ENCODE measurements around the gene ZNF814.
"Not testable (repeated sequence)": the region's sequence is repeated elsewhere in the genome, so short reads cannot be mapped to it uniquely, and the experiment has no call there.

Gene ZNF814

GRCh38 chr19:57888107-57888559 is 704 bp downstream of the ZNF814 start:
- Histone ChIP-seq H3K4me3 (ENCODE audit: low read depth, low read length) (peak overlapping the region; percentile 81), H3K9ac (ENCODE audit: low read depth, low read length) (peak overlapping the region; percentile 99)

GRCh38 chr19:57887195-57887941 is 1.5 kb downstream of the ZNF814 start:
- peak overlapping the region; percentile 81 for H3K4me3 ChIP-seq (ENCODE audit: low read depth, low read length)
- H3K9ac ChIP-seq (ENCODE audit: low read depth, low read length), result peak overlapping the region; percentile 99
- H3K36me3 ChIP-seq (ENCODE audit: control insufficient read depth, insufficient read depth, low read length), result peaks cover 18% of the 10 kb centered on the region

More at GRCh38 chr19:57888107-57888559, 704 bp downstream of the ZNF814 start:
- Histone ChIP-seq H3K27me3 (ENCODE audit: control insufficient read depth, insufficient read depth, low read length) (no peaks in the 10 kb centered on the region), H3K4me1 (ENCODE audit: control insufficient read depth, insufficient read depth, low read length) (peaks cover 10% of the 10 kb centered on the region), H3K9me3 (ENCODE audit: control insufficient read depth, insufficient read depth, low read length) (no peaks in the 10 kb centered on the region), H3K36me3 (ENCODE audit: control insufficient read depth, insufficient read depth, low read length) (peaks cover 18% of the 10 kb centered on the region)

GRCh38 chr19:57886046-57886445 is 2.8 kb downstream of the ZNF814 start:
- H3K27me3 ChIP-seq (ENCODE audit: control insufficient read depth, insufficient read depth, low read length), result no peaks in the 10 kb centered on the region
- H3K9ac ChIP-seq (ENCODE audit: low read depth, low read length), result no peak overlapping the region
- H3K9me3 ChIP-seq (ENCODE audit: control insufficient read depth, insufficient read depth, low read length), result no peaks in the 10 kb centered on the region
- H3K4me3 ChIP-seq (ENCODE audit: low read depth, low read length), result peak overlapping the region; percentile 55
- H3K4me1 ChIP-seq (ENCODE audit: control insufficient read depth, insufficient read depth, low read length), result peaks cover 4% of the 10 kb centered on the region
- H3K36me3 ChIP-seq (ENCODE audit: control insufficient read depth, insufficient read depth, low read length), result peaks cover 18% of the 10 kb centered on the region

More at GRCh38 chr19:57887195-57887941, 1.5 kb downstream of the ZNF814 start:
- H3K9me3 ChIP-seq (ENCODE audit: control insufficient read depth, insufficient read depth, low read length), result no peaks in the 10 kb centered on the region
- H3K27me3 ChIP-seq (ENCODE audit: control insufficient read depth, insufficient read depth, low read length), result no peaks in the 10 kb centered on the region
- H3K4me1 ChIP-seq (ENCODE audit: control insufficient read depth, insufficient read depth, low read length), result peaks cover 6% of the 10 kb centered on the region

- H3K9me3 ChIP-seq (ENCODE audit: control insufficient read depth, insufficient read depth, low read length), result peaks cover 25% of the 10 kb centered on the region
- H3K4me3 ChIP-seq (ENCODE audit: low read depth, low read length); H3K9ac ChIP-seq (ENCODE audit: low read depth, low read length); H3K4me1 ChIP-seq (ENCODE audit: control insufficient read depth, insufficient read depth, low read length); H3K27me3 ChIP-seq (ENCODE audit: control insufficient read depth, insufficient read depth, low read length): not testable (repeated sequence)
- peaks cover 64% of the 10 kb centered on the region for H3K36me3 ChIP-seq (ENCODE audit: control insufficient read depth, insufficient read depth, low read length)
Measured at GRCh38 chr19:57873883-57874799, 14.7 kb downstream of the ZNF814 start.

- Histone ChIP-seq H3K4me3 (ENCODE audit: low read depth, low read length) (no peak overlapping the region), H3K9ac (ENCODE audit: low read depth, low read length) (no peak overlapping the region), H3K27me3 (ENCODE audit: control insufficient read depth, insufficient read depth, low read length) (no peaks in the 10 kb centered on the region), H3K9me3 (ENCODE audit: control insufficient read depth, insufficient read depth, low read length) (peaks cover 25% of the 10 kb centered on the region), H3K36me3 (ENCODE audit: control insufficient read depth, insufficient read depth, low read length) (peaks cover 61% of the 10 kb centered on the region), H3K4me1 (ENCODE audit: control insufficient read depth, insufficient read depth, low read length) (peaks cover 2% of the 10 kb centered on the region)
Measured at GRCh38 chr19:57872450-57872849, 16.4 kb downstream of the ZNF814 start.

GRCh38 chr19:57870225-57870624 is 18.6 kb downstream of the ZNF814 start:
- Histone ChIP-seq H3K4me1 (ENCODE audit: control insufficient read depth, insufficient read depth, low read length) (peaks cover 2% of the 10 kb centered on the region), H3K27me3 (ENCODE audit: control insufficient read depth, insufficient read depth, low read length) (no peaks in the 10 kb centered on the region), H3K9ac (ENCODE audit: low read depth, low read length) (no peak overlapping the region), H3K4me3 (ENCODE audit: low read depth, low read length) (no peak overlapping the region), H3K36me3 (ENCODE audit: control insufficient read depth, insufficient read depth, low read length) (peaks cover 49% of the 10 kb centered on the region), H3K9me3 (ENCODE audit: control insufficient read depth, insufficient read depth, low read length) (peaks cover 21% of the 10 kb centered on the region)

GRCh38 chr19:57869655-57870054 is 19.2 kb downstream of the ZNF814 start:
- Histone ChIP-seq H3K36me3 (ENCODE audit: control insufficient read depth, insufficient read depth, low read length) (peaks cover 49% of the 10 kb centered on the region), H3K9me3 (ENCODE audit: control insufficient read depth, insufficient read depth, low read length) (peaks cover 21% of the 10 kb centered on the region)
- not testable (repeated sequence) for H3K9ac ChIP-seq (ENCODE audit: low read depth, low read length); H3K27me3 ChIP-seq (ENCODE audit: control insufficient read depth, insufficient read depth, low read length); H3K4me1 ChIP-seq (ENCODE audit: control insufficient read depth, insufficient read depth, low read length); H3K4me3 ChIP-seq (ENCODE audit: low read depth, low read length)

- Histone ChIP-seq H3K36me3 (ENCODE audit: control insufficient read depth, insufficient read depth, low read length) (peaks cover 34% of the 10 kb centered on the region), H3K9ac (ENCODE audit: low read depth, low read length) (no peak overlapping the region), H3K4me1 (ENCODE audit: control insufficient read depth, insufficient read depth, low read length) (peaks cover 2% of the 10 kb centered on the region), H3K4me3 (ENCODE audit: low read depth, low read length) (no peak overlapping the region), H3K27me3 (ENCODE audit: control insufficient read depth, insufficient read depth, low read length) (no peaks in the 10 kb centered on the region), H3K9me3 (ENCODE audit: control insufficient read depth, insufficient read depth, low read length) (peaks cover 9% of the 10 kb centered on the region)
Measured at GRCh38 chr19:57867868-57868492, 20.9 kb downstream of the ZNF814 start.

GRCh38 chr19:57862351-57862750 is 26.5 kb downstream of the ZNF814 start:
- H3K4me1 ChIP-seq (ENCODE audit: control insufficient read depth, insufficient read depth, low read length); H3K9ac ChIP-seq (ENCODE audit: low read depth, low read length); H3K9me3 ChIP-seq (ENCODE audit: control insufficient read depth, insufficient read depth, low read length); H3K4me3 ChIP-seq (ENCODE audit: low read depth, low read length); H3K27me3 ChIP-seq (ENCODE audit: control insufficient read depth, insufficient read depth, low read length): not testable (repeated sequence)
- peaks cover 34% of the 10 kb centered on the region for H3K36me3 ChIP-seq (ENCODE audit: control insufficient read depth, insufficient read depth, low read length)

- not testable (repeated sequence) for H3K4me3 ChIP-seq (ENCODE audit: low read depth, low read length); H3K9me3 ChIP-seq (ENCODE audit: control insufficient read depth, insufficient read depth, low read length)
- peaks cover 12% of the 10 kb centered on the region for H3K36me3 ChIP-seq (ENCODE audit: control insufficient read depth, insufficient read depth, low read length)
Measured at GRCh38 chr19:57854117-57854516, 34.7 kb downstream of the ZNF814 start.

GRCh38 chr19:57851812-57852603 is 36.8 kb downstream of the ZNF814 start:
- H3K9me3 ChIP-seq (ENCODE audit: control insufficient read depth, insufficient read depth, low read length); H3K4me1 ChIP-seq (ENCODE audit: control insufficient read depth, insufficient read depth, low read length); H3K27me3 ChIP-seq (ENCODE audit: control insufficient read depth, insufficient read depth, low read length); H3K4me3 ChIP-seq (ENCODE audit: low read depth, low read length); H3K36me3 ChIP-seq (ENCODE audit: control insufficient read depth, insufficient read depth, low read length); H3K9ac ChIP-seq (ENCODE audit: low read depth, low read length): not testable (repeated sequence)

More at GRCh38 chr19:57854117-57854516, 34.7 kb downstream of the ZNF814 start:
- not testable (repeated sequence) for H3K4me1 ChIP-seq (ENCODE audit: control insufficient read depth, insufficient read depth, low read length); H3K27me3 ChIP-seq (ENCODE audit: control insufficient read depth, insufficient read depth, low read length); H3K9ac ChIP-seq (ENCODE audit: low read depth, low read length)
